22Rv1 (cell line): ENCODE measurements around the gene TTC1.

Experiments
- ZFX ChIP-seq: fragments of 450-650 bp; IDR thresholded peaks from 2 replicates; pipeline ENCODE4 v1.6.1; 2017; ENCODE audit warnings: antibody characterized with exemption, borderline replicate concordance
- TF ChIP-seq, protein P1 (sequence below): fragments of 450-650 bp; IDR thresholded peaks from 2 replicates; pipeline ENCODE4 v1.5.1; 2017; ENCODE audit warnings: mild to moderate bottlenecking

DNA sequence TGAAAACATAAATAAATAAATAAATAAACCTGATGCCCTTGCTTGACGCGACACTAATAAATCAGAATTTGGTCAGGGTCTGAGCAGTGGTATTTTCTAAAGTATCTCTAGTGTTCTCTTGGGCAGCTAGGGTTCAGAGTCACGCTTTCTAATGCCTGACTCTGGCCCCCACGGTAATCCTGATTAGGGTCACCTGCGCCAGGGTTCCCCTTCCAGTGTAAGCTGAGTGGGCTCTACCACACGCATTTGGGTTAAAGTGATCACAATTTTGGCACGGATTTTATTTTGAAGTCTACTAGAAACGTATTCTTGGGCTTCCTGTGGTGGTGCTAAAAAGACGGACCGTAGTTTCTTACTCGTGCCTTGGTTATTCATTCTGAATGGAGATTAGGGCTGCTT, 651 bp downstream of the TTC1 start:
- TF ChIP-seq, protein P1, sequence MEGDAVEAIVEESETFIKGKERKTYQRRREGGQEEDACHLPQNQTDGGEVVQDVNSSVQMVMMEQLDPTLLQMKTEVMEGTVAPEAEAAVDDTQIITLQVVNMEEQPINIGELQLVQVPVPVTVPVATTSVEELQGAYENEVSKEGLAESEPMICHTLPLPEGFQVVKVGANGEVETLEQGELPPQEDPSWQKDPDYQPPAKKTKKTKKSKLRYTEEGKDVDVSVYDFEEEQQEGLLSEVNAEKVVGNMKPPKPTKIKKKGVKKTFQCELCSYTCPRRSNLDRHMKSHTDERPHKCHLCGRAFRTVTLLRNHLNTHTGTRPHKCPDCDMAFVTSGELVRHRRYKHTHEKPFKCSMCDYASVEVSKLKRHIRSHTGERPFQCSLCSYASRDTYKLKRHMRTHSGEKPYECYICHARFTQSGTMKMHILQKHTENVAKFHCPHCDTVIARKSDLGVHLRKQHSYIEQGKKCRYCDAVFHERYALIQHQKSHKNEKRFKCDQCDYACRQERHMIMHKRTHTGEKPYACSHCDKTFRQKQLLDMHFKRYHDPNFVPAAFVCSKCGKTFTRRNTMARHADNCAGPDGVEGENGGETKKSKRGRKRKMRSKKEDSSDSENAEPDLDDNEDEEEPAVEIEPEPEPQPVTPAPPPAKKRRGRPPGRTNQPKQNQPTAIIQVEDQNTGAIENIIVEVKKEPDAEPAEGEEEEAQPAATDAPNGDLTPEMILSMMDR: no peak
- no peak for TF ChIP-seq ZFX
